Hematopoietic multipotent progenitor cell (in vitro differentiated cells): ENCODE measurements around the gene CAND1. TPM values are rescaled to one million over a fixed set of nuclear protein-coding genes. Genes with fewer than 3 reads are reported as not detected.

Experiments used
- DNase-seq, 3 donors: peaks; one replicate each; pipeline ENCODE4 v3.0.0-alpha.2; 2011 to 2015; ENCODE audit warnings: low read depth in 2 of 3, low spot score in 2 of 3
- total RNA-seq: library from RNA; depleted of rRNA; stranded (reverse); fragments of >200 nt; gene quantifications from one replicate; pipeline ENCODE4 v1.2.3, GENCODE V29; 2012

CAND1 gene
- 39.6 TPM for total RNA-seq

- DNase-seq = peak; percentile 94 to 100 (median 99)
Measured at GRCh38 chr12:67268896-67269632, at the start of gene CAND1. Gene CAND1, plus strand, starts transcription at chr12:67269358. Its CDS starts 360 bp downstream, at chr12:67269718.

DNA sequence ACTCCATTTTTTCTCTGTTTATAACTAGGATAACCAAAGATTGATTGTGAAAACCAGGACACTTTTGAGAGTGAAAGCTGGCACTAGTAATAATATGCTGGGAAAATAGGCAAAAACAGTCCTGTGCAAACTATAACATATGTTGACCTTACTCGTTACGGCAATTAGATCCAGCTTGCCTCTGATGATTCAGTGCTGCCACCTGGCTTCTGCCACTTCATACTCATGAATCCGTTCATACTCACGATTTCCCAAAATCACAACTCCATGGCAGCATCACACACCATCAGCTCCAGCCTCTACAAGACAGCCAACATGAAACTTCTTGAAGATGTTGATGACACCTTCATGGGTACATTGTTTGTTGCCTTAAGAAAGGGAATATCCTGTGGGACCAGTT lies 49.1 kb upstream of the CAND1 start:
- no peak for DNase-seq

DNA sequence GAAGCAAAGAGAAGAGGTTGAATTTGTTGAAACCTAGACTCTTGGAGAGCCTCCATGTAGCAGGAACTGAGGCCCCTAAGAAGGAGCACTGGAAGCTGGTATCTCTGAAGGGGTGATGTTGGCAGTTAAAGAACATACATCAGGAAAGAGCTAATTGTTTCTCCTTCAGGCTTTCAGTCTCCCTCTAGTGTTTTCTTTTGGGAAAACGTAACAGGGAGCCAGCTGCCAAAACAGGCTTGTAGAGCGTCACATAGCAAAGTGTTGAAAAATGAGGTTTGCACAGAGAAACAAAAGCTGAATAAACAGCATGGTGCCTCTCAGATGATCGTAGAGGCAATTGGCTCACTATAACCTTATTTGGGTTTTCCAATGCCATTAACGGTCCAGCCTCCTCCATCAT lies 46.9 kb upstream of the CAND1 start:
- peak in 1 of 3 donors; percentile 3 for DNase-seq

- DNase-seq = no peak
Measured at GRCh38 chr12:67223225-67223624, 45.9 kb upstream of the CAND1 start.

DNA sequence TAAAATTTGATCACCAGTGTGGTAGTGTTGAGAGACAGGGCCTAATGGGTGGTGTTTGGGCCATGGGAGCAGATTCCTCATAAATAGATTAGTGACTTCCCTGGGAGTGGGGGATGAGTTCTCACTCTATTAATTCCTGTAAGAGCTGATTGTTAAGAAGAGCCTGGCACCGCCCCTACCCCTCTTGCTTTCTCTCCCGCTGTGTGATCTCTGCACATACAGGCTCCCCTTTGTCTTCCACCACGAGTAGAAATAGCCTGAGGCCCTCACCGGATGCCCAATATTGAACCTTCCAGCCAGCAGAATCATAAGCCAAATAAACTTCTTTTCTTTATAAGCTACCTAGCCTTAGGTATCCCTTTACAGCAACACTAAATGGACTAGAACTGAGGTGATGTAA lies 31.9 kb upstream of the CAND1 start:
- no peak for DNase-seq

- DNase-seq = no peak
Measured at GRCh38 chr12:67239061-67239460, 30.1 kb upstream of the CAND1 start.

DNA sequence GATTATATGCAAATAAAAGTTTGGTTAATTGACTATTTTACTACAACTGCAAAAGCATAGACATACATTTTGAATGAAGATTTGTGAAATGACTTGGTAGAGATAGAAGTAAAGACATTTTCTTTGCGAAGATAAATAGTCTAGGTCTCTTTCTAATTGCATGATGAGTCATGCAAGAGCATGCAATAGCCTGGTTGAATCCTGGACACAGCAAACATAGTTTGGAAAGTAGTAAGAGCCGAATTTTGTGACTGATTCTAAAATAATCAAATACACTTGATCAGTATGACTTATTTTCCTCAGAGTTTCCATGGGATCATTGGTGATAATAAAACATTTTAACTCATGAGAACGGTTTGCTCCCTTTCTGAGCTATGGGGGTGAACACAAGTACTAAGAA lies 27.7 kb upstream of the CAND1 start:
- DNase-seq = no peak

- DNase-seq = no peak
Measured at GRCh38 chr12:67243260-67243659, 25.9 kb upstream of the CAND1 start.

DNA sequence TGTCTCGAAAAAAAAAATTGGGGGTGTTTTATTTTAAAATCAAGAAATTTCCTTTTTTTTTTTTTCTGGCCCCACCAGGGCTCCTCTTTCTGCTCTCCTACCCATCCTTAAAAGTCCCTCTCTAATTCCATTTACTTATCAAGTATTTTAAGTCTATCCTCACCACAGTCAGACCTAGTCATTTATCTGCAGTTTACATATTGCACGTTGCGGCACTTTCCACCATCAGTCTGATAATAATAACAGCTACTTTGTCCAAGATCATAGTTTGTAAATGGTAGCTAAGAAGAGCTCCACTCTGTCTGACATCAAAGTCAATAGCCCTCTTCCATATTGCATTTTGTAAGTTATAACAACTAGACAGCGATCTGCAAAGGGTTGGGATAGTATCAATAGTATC lies 23.6 kb upstream of the CAND1 start:
- DNase-seq = no peak

- no peak for DNase-seq
Measured at GRCh38 chr12:67251012-67251411, 18.1 kb upstream of the CAND1 start.

GRCh38 chr12:67254372-67255026 lies 14.7 kb upstream of the CAND1 start:
- DNase-seq = no peak

DNA sequence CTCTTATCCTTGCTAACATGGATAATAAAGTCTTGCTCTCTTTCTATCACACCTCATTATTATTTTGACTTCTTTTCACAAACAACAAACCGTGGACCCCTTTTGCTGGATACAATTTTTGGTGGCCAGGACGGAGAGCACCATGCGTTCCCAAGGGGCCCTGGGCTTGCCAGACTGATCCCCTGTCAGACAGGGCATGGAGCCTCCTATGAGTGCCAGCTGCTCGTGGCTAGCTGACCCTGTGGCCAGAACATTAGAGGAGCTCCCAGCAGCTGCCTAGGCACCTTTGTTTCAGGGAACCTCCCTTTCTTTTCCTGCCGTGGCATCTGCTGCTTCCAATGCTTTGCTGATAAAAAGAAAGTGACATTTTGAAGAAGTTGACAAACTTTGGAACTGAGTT lies 12.5 kb upstream of the CAND1 start:
- no peak for DNase-seq

GRCh38 chr12:67263471-67263870 lies 5.7 kb upstream of the CAND1 start:
- DNase-seq = no peak

GRCh38 chr12:67268335-67268895 lies 743 bp upstream of the CAND1 start:
- DNase-seq = peak in 2 of 3 donors; percentile 97 to 99

- peak; percentile 29 to 62 (median 53) for DNase-seq
Measured at GRCh38 chr12:67269633-67270573, 745 bp downstream of the CAND1 start.

DNA sequence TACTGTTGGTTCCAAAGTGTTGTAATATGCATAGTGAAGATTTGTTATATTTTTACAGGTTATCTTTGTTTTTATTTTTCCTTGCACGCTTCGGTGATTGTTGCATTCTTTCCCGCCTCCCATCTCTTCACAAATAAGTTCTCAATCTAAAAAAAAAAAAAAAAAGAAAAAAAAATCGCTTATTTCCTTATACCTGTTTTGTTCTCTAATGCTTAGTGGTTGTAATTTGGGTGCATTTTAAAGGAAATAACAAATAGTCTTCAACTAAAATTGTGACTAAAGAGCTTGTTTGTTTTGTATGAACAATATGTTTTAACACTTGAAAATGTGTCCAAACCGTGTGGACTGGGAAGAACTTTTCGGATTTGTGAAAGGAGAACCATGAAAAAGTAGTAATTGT lies 1.5 kb downstream of the CAND1 start:
- DNase-seq = no peak

- DNase-seq = no peak
Measured at GRCh38 chr12:67271976-67272375, 2.8 kb downstream of the CAND1 start.

DNA sequence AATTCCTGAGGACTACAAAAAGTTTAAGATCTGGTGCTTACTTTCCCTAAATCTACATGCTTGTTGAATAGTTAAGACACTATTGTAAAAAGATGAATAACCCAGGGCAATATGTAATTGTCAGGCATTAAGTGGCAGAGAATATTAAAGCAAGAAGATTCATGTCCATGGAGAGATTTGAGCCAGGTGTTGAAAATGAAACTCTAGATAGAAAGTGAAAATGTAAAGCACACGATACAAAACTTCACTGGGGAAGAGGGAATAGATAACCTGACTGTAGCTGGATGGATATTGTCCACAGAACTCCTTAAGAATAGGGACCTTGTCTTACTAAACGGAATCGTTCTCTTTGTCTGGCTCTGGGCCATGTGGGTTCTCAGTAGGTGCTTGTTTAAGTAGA lies 5.0 kb downstream of the CAND1 start:
- DNase-seq = no peak

- no peak for DNase-seq
Measured at GRCh38 chr12:67275380-67275913, 6.3 kb downstream of the CAND1 start.

GRCh38 chr12:67276421-67276820 lies 7.3 kb downstream of the CAND1 start:
- DNase-seq = no peak

GRCh38 chr12:67279637-67280036 lies 10.5 kb downstream of the CAND1 start:
- DNase-seq = no peak
